GM12864 (cell line): ENCODE results near the gene SMCO1.
"Not testable (repeated sequence)": the region's sequence is repeated elsewhere in the genome, so short reads cannot be mapped to it uniquely, and the experiment has no call there.

Source experiments
- DNase-seq: peaks from one replicate; pipeline ENCODE4 v3.0.0-alpha.2; 2011; ENCODE audit warnings: low read depth
- H3K4me3 ChIP-seq: 2 replicates; pipeline ENCODE4 v1.5.1; 2011; ENCODE audit warnings: mild to moderate bottlenecking, low read depth, low read length, control low read depth
- CTCF ChIP-seq: IDR thresholded peaks from 2 replicates; pipeline ENCODE4 v1.5.1; 2011; ENCODE audit warnings: low read depth, mild to moderate bottlenecking, moderate library complexity, low read length, control low read depth, inconsistent platforms; ENCODE audit errors: missing control alignments

The SMCO1 gene

GRCh38 chr3:196524527-196524926 lies 9.4 kb upstream of the SMCO1 start:
- TF ChIP-seq CTCF, result peak; percentile 16
- no peak for DNase-seq
- H3K4me3 ChIP-seq, result no peak overlapping the region

GRCh38 chr3:196523841-196524240 lies 8.7 kb upstream of the SMCO1 start:
- H3K4me3 ChIP-seq, result no peak overlapping the region
- DNase-seq, result no peak
- TF ChIP-seq CTCF, result no peak

- DNase-seq, H3K4me3 ChIP-seq: not testable (repeated sequence)
Measured at GRCh38 chr3:196521291-196521690, 6.1 kb upstream of the SMCO1 start.

- no peak for DNase-seq
- no peak overlapping the region for H3K4me3 ChIP-seq
- TF ChIP-seq CTCF, result no peak
Measured at GRCh38 chr3:196519718-196520082, 4.6 kb upstream of the SMCO1 start.

GRCh38 chr3:196518966-196519717 lies 4.0 kb upstream of the SMCO1 start:
- H3K4me3 ChIP-seq, result no peak overlapping the region
- TF ChIP-seq CTCF, result peak; percentile 51
- DNase-seq, result peak; percentile 34

GRCh38 chr3:196517919-196518318 lies 2.8 kb upstream of the SMCO1 start:
- no peak for DNase-seq
- no peak for TF ChIP-seq CTCF
- H3K4me3 ChIP-seq, result no peak overlapping the region

- TF ChIP-seq CTCF, result no peak
- no peak overlapping the region for H3K4me3 ChIP-seq
- DNase-seq, result no peak
Measured at GRCh38 chr3:196517162-196517800, 2.1 kb upstream of the SMCO1 start.
